GM19193 (cell line): Measurements from ENCODE around the gene ZDHHC22.

Experiments used
- POLR2A ChIP-seq: IDR thresholded peaks from 4 replicates; pipeline ENCODE4 v1.6.1; 2011; ENCODE audit not compliant: insufficient read depth, insufficient read length; ENCODE audit errors: extremely low read depth

Gene ZDHHC22, protein sequence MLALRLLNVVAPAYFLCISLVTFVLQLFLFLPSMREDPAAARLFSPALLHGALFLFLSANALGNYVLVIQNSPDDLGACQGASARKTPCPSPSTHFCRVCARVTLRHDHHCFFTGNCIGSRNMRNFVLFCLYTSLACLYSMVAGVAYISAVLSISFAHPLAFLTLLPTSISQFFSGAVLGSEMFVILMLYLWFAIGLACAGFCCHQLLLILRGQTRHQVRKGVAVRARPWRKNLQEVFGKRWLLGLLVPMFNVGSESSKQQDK

DNA sequence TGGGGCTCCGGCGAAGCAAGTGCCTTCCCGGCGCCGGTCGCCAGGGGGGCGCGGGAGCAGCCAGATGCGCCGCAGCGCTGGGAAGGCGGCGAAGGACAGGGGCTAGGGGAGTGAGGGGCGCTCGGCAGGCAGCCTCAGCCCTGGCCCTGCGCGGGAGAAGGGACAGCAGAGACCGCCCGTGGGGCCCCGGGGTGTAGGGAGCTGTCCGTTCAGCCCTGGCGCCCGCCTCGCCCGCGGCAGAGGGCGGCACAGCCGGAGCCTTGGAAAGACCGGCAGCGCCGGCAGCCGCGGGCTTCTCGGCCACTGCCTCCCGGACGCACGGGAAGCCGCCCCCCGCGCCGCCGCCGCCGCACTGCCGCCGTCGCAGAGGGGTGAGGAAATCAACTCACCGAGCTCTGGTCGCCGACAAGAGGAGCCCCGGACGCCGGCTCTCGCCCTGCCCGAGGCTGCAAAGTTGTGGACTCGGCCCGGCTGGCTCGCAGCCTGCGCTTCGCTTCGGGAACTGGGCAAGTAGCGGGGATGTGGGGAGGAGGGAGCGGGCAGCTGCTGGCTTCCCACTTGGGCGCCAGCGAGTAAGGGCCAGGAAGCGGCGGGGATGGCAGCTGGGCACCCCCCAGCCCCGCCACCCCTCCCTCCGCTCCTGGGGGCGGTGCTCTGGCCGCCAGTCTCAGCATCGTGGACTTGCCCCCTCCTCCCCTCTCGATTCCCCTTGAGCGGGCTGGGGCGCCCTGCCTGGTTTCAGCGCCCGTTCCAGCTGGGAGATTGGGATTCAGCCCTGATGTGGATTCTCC lies at the start of gene ZDHHC22:
ZDHHC22 (minus strand) TSS at position 578 of the 791 bp plus-strand sequence. CDS start 2,053 bp downstream, outside the sequence.
- TF ChIP-seq POLR2A: no peak

DNA sequence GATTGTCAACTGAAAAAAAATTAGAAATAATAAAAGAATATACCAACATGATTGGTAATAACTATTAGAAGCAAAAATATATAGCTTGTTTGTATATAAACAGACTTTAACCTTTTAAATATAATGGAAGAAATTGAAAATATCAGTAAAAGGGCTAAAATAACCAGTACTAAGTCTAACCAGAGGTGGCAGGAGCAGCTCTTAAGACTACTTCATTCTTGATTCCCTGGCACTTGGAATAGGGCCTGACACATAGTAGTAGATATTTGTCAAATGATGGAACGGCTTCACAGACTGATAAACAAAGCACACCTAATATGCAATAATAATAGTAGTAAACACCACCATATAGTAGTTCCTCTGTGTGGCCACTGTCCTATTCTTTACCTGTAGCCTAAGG lies 49.4 kb upstream of the ZDHHC22 start:
- TF ChIP-seq POLR2A: no peak

DNA sequence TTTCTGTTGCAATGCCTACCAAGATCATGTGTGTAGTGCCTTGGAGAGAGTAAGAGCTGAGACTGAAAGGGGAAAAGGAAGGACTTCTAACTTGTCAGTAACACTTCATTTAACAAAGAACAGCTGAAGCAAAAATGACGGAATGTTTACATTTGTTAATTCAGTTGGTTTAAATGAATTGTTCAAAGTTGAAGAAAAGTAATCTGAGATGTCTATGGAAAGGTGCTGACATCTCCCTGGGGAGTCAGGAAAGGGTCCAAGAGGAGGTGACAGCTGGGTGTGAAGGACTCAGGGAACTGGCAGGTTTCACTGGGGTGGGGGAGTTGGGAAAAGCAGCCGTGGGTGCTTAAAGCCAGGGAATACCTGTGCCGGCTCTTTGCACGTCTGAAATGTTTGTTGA lies 47.9 kb upstream of the ZDHHC22 start:
- TF ChIP-seq POLR2A: no peak

DNA sequence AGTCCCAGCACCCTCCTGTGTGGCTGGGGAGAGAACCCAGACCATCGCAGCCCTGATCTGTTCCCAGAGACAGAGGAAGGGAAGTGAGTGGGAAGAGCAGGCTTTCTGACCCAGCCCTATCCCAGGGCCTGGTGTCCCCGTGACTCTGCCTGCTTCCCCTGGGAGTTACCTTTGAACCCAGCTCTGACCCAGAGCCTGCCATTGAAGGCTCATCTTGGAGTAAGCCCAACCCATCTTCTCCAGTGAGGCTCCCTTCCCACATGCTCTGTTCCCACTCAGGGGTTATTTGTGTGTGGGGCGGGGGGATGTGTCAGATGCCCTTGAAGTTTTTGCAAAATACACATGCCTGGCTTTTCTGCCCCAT lies 46.0 kb upstream of the ZDHHC22 start:
- no peak for TF ChIP-seq POLR2A

DNA sequence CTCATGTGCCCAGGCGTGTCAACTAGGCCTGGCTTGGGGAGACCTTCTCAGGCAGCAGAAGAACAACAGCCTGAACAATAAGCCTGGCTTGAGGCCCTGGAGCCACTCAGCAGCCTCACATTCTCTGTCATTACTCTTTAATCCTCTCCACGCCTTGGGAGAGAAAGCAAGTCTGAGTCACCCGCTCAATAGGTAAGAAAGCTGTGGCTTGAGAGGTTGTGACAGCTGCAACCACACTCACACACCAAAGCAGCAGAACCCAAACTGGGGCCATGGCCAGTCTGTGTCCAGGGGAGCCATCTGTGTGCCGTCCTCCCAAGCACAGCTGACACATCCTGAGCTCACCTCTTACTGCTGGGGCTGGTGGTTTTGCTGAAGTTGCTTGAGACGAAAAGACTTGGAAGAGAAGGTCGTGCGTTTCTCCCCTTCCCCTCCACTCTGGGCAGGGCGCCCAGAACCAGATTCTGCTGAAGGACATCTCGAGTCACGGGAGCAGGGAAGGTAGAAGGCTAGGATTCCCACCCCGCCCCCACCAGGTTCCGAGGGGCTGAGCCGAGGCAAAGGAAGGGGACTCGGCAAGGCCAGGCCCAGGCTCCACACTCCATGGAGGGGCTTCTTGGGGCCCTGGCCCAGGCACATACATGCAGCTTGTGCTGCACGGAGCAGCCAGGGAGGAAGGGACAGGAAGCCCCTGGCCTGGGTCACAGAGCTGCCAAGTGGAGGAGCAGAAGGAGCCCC lies 45.5 kb upstream of the ZDHHC22 start:
- no peak for TF ChIP-seq POLR2A

DNA sequence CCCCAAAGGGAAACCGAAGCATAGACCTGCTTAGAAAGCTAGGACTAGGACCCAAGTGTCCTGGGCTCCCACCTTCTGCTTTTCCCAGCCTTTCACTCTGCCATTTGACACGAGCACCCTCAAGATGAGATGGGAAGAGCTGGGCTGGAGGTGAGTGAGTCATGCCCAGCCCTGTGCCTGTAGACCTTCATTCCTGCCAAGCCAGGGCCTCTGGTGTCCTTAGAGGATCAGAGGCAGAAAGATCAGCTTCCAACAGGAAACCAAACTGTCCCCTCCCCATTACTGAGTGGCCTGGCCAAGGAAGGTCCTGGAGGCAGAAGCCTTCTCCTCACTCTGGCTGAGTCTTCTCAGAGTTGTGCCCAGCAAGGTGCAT lies 43.5 kb upstream of the ZDHHC22 start:
- no peak for TF ChIP-seq POLR2A

DNA sequence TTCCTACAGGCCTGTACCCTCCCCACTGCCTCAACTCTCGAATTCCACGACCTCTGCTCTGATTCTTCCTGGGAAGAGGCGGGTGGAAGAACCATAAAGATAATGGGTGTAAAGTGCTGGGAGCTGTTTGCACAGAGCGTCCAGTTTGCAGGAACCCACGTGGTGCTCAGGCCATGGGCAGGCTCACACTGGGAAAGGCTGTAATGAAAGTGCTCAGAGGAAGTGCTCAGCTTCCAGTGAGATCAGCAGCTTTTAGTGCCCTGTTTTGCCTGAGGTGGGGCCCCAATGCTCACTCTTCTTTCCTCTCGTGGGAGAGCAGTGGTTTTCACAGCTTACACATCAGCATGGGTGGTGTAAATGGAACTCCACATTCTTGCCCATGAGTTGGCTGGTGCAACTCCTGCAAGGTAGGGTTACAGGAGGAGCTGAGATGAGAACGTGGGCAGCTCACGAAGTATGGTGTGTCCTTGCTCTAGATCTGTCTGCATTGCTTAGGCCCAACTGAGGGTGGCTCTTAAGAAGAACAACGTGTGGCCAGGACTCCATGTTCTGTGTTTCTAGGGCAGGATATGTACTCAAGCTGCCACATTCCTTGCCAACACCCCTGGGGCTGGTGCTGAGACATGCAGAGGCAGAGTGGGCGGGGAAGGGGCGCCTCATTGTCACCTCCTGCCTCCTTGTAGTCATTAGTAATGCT lies 43.0 kb upstream of the ZDHHC22 start:
- TF ChIP-seq POLR2A: no peak

DNA sequence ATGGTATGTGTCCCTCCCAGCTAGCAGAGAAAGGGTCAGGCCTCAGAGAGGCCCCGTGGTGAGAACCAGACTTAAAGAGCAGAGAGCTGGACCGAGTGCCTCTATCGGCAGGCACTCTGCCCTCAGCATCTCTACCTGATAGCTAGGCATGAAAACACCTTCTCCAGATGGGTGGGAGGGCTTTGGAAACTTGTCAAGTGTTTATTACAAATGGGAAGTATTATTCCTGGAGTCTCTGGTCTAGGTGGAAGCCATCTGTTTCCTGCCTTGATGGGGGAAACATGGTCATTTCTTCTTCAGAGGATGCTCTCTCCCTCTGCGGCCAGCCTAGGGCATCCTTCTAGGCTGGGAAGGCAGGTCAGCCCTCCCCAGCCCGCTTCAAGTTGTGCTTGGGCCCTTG lies 42.3 kb upstream of the ZDHHC22 start:
- no peak for TF ChIP-seq POLR2A

DNA sequence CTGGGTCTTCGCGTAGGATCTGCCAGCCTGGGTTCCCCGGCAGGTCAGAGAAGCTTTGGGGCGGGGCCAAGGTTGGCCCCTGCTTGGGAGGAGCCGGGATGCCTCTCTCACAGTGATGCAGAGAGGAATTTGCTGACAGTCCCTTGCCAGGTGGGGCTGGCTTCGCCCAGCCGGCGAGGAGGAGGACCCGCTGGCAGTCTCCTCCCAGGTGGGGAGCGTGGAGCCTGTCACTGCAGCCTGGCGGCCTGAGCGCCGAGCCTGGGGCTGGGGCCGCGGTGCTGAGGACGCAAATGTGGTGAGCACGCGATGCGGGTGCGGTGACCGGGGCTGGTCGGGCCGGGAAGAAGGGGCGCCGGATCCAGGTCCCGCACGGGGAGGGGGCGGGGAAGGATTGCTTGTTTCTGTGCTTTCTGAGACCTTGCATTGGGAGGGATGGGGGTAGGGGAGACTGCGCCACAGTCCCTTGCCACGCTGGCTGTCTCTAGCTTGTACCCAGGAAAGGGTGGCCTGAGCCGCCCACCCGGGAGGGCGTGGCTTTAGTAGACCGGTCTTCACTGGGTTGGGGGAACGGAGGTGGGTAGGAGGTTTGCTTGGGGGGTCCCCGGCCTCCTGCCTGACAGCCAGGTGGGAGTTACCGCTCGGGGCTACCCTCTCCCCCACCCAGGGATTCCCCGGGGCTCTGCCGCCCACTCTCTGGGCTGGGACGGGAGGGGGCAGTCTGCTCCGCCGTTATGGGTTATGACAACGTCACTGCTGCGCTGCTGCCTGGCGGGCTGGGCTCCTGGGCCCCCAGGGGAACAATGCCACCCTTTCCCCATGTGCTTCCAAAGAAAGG lies 40.2 kb upstream of the ZDHHC22 start, which contains the start of gene TMEM63C:
TMEM63C (plus strand) TSS at position 196 of the 835 bp plus-strand sequence. CDS start 37,016 bp downstream, outside the sequence.
- TF ChIP-seq POLR2A: no peak

DNA sequence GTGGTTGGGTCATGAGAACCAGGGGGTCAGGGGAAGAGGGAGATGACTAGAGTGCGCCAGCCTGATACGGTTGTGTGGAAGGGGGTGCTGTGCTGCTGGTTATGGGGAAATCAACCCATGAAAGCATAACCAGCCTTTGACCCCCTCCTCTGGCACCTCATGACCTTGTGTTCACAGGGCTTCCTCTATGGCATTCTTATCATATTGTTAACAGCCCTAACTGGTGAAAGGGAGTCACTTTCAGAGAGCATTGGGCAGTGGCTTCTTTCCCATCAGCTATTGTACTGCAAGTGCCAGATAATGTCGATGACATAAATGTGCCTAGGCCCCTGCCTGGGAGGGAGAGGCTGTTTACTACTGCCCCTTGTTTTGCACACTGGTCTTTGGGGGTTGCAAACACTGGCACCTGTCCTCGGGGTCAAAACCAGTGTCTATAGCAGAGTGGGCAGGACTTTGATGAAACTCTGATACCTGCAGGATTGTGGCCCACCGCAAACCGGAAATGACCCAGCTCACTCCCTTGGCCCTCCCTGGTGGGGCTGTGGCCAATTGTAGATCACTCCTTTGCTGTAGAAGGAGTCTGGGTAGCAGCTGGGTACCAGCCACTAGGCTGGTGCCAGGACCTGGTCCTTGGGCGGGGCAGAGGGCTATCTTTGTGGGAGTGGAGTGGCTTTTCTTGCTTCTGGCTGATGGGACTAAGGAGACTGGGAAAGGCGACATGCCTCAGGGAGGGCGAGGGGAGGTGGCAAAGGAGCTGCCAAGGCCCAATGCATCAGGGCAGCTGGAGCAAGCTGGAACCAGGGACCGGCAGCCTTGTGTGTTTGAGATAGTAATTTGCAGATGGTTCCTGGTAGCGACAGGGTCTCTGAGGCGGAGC lies 39.4 kb upstream of the ZDHHC22 start:
- no peak for TF ChIP-seq POLR2A

DNA sequence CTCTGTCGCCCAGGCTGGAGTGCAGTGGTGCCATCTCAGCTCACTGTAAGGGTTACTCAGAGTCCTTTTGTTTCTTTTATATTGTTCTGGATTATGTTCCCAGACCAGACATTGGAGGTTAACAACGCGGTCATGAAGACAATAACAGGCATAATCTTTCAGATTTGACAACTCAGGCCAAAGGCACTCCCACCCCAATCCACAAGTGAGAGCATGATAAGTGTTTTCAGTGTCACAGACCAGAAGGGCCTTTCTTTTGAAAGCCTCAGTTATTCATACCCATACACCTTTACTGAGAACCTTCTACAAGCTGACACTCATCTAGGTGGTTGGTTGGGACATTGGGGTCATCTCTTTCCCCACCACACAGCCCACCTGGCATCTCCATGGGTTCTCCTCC lies 37.1 kb upstream of the ZDHHC22 start:
- TF ChIP-seq POLR2A: no peak

DNA sequence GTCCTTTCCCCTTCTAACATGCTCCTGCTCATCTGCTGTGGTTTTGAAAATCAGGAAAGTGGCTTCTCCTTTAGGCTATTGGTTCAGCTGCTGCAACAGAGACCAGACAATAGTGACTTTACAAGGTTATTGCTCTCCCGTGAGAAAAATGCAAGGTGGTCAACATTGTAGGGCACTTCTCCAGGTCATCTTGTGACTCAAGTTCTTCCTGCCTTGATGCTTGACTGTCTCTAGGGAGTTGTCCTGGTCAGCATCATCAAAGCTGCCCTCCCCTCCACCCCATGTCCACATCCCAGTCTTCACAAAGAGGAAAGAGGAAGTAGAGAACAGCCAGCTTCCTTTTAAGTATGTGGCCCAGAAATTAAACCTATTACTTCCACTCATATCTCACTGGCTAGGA lies 36.1 kb upstream of the ZDHHC22 start:
- no peak for TF ChIP-seq POLR2A

DNA sequence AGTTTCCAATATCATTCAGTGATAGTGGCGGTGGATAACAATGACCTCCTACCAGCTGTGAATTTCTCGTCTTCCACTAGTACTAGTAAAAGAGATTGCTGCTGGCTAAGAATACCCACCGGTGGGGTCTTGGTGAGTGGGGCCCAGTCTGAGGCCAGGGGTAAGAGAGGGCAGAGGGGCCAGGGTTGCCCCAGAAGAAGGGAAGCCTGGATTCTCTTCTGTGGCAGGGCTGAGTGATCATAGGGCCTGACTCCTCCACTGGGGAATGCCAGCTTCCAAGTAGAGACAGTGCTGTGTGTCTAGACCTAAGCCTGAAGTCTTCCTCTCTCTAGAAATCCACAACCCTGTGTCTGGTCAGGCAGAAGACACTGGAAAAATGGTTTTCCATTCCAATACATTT lies 34.3 kb upstream of the ZDHHC22 start:
- TF ChIP-seq POLR2A: no peak
